ENCODE measurements around the gene TCTN2.

TCTN2 gene

GRCh38 chr12:123686636-123687190, 15.8 kb downstream of the TCTN2 start:
- no peak for DNase-seq (ENCODE audit: low read depth, low spot score)

GRCh38 chr12:123690191-123690840, 19.4 kb downstream of the TCTN2 start:
- no peak for DNase-seq (ENCODE audit: low read depth, low spot score)

GRCh38 chr12:123696207-123696606, 25.3 kb downstream of the TCTN2 start:
- no peak for DNase-seq (ENCODE audit: low read depth, low spot score)

GRCh38 chr12:123696646-123697045, 25.7 kb downstream of the TCTN2 start:
- no peak for DNase-seq (ENCODE audit: low read depth, low spot score)

GRCh38 chr12:123705935-123706334, 35.0 kb downstream of the TCTN2 start:
- DNase-seq (ENCODE audit: low read depth, low spot score), result no peak

GRCh38 chr12:123707466-123707865, 36.6 kb downstream of the TCTN2 start:
- no peak for DNase-seq (ENCODE audit: low read depth, low spot score)

GRCh38 chr12:123712780-123713319, 41.9 kb downstream of the TCTN2 start:
- no peak for DNase-seq (ENCODE audit: low read depth, low spot score)

- no peak for DNase-seq (ENCODE audit: low read depth, low spot score)
Observed at GRCh38 chr12:123713398-123713797, 42.5 kb downstream of the TCTN2 start.

GRCh38 chr12:123713823-123714585, 43.1 kb downstream of the TCTN2 start:
- no peak for DNase-seq (ENCODE audit: low read depth, low spot score)

- DNase-seq (ENCODE audit: low read depth, low spot score), result no peak
Observed at GRCh38 chr12:123715195-123715594, 44.3 kb downstream of the TCTN2 start.

- DNase-seq (ENCODE audit: low read depth, low spot score), result no peak
Observed at GRCh38 chr12:123717350-123717749, 46.4 kb downstream of the TCTN2 start.

GRCh38 chr12:123720141-123720814, 49.4 kb downstream of the TCTN2 start:
- no peak for DNase-seq (ENCODE audit: low read depth, low spot score)

GRCh38 chr12:123721245-123721644, 50.3 kb downstream of the TCTN2 start:
- DNase-seq (ENCODE audit: low read depth, low spot score), result no peak

GRCh38 chr12:123723011-123723410, 52.1 kb downstream of the TCTN2 start:
- DNase-seq (ENCODE audit: low read depth, low spot score), result no peak

- no peak for DNase-seq (ENCODE audit: low read depth, low spot score)
Observed at GRCh38 chr12:123723765-123724164, 52.9 kb downstream of the TCTN2 start.

GRCh38 chr12:123726244-123726643, 55.3 kb downstream of the TCTN2 start:
- DNase-seq (ENCODE audit: low read depth, low spot score), result no peak

GRCh38 chr12:123726962-123727361, 56.0 kb downstream of the TCTN2 start:
- DNase-seq (ENCODE audit: low read depth, low spot score), result no peak

- DNase-seq (ENCODE audit: low read depth, low spot score), result no peak
Observed at GRCh38 chr12:123727878-123728277, 57.0 kb downstream of the TCTN2 start.

- no peak for DNase-seq (ENCODE audit: low read depth, low spot score)
Observed at GRCh38 chr12:123731596-123731995, 60.7 kb downstream of the TCTN2 start.

GRCh38 chr12:123732251-123732650, 61.3 kb downstream of the TCTN2 start:
- DNase-seq (ENCODE audit: low read depth, low spot score), result no peak

GRCh38 chr12:123733229-123733628, 62.3 kb downstream of the TCTN2 start:
- no peak for DNase-seq (ENCODE audit: low read depth, low spot score)

GRCh38 chr12:123734268-123734667, 63.4 kb downstream of the TCTN2 start:
- no peak for DNase-seq (ENCODE audit: low read depth, low spot score)

Data from iPS DF 19.7 (cell line).